ENCODE measurements around the gene TRIO.

DNA sequence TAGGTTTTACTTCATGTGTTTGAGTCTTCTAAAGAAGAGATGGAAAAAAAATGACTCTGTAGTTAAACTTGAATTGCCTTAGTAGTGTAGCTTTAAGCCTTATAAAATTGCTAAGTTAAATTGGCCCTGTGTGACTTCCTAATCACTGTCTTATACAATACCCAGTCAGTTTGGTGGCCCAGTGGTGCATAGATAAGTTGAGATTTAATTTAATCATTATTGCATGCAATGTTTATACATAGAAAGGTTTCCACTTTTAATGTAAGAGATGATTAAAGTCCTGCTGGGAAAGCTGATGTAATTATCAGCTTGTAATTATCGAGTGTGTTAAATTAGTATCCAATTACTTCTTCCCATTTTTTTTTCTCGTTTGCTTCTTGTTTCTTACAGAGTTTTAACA is 187.1 kb downstream of the TRIO start:
- TF ChIP-seq, protein P1, sequence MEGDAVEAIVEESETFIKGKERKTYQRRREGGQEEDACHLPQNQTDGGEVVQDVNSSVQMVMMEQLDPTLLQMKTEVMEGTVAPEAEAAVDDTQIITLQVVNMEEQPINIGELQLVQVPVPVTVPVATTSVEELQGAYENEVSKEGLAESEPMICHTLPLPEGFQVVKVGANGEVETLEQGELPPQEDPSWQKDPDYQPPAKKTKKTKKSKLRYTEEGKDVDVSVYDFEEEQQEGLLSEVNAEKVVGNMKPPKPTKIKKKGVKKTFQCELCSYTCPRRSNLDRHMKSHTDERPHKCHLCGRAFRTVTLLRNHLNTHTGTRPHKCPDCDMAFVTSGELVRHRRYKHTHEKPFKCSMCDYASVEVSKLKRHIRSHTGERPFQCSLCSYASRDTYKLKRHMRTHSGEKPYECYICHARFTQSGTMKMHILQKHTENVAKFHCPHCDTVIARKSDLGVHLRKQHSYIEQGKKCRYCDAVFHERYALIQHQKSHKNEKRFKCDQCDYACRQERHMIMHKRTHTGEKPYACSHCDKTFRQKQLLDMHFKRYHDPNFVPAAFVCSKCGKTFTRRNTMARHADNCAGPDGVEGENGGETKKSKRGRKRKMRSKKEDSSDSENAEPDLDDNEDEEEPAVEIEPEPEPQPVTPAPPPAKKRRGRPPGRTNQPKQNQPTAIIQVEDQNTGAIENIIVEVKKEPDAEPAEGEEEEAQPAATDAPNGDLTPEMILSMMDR (optimal IDR thresholded peaks at IDR 0.05 in 1 of 3, IDR thresholded peaks at IDR 0.05 in 1 of 3, conservative IDR thresholded peaks at IDR 0.05 in 1 of 3; ENCODE audit: extremely low read depth in 1 of 3, insufficient read depth in 2 of 3, low read length in 3 of 3), result no peak
- TF ChIP-seq EZH2 (IDR thresholded peaks at IDR 0.05; ENCODE audit: low read length), result no peak

Data from keratinocyte (primary cell).